SK-N-SH (cell line): ENCODE results near the gene INSYN2B. TPM values are rescaled to one million over a fixed set of nuclear protein-coding genes. Genes with fewer than 3 reads are reported as not detected.

ENCODE experiments used
- CTCF ChIA-PET: fragments of 300-600, 350-600 bp; formaldehyde crosslinking; extraction: SDS; loops from one replicate; lab custom pipeline; 2021; lab: Yijun Ruan, JAX
- POLR2A ChIA-PET: fragments of 350-600 bp; sonication (Branson Sonifier 250); formaldehyde crosslinking; extraction: SDS; loops from one replicate; lab custom pipeline; 2020; ENCODE audit warnings: antibody characterized with exemption, inconsistent platforms; lab: Yijun Ruan, JAX
- DNase-seq: peaks from one replicate; pipeline ENCODE4 v3.0.0; 2012
- H2AFZ ChIP-seq: fragments of 200-600 bp; sonication (generic); 2 replicates; pipeline ENCODE4 v1.8.1; 2016; ENCODE audit warnings: antibody characterized with exemption, mild to moderate bottlenecking, low read depth
- H3F3A ChIP-seq: fragments of 200-600 bp; sonication (generic); replicated peaks from 2 replicates; pipeline ENCODE3; 2016; ENCODE audit warnings: antibody characterized with exemption, mild to moderate bottlenecking; ENCODE audit not compliant: insufficient read depth
- H3K27ac ChIP-seq, 2 experiments: fragments of 200-500 bp in 1 of 2; fragments of 200-600 bp in 1 of 2; sonication (Bioruptor generic) in 1 of 2; sonication (generic), shearing (Covaris generic) in 1 of 2; 2 replicates each; pipeline versions ENCODE4 v1.5.1 to v1.6.1; 2014 to 2016; ENCODE audit warnings: low read depth in 2 of 2, inconsistent platforms in 1 of 2, low read length in 1 of 2, mild to moderate bottlenecking in 1 of 2, mixed read lengths in 1 of 2
- H3K27me3 ChIP-seq: fragments of 200-600 bp; sonication (generic), shearing (Covaris generic); 2 replicates; pipeline ENCODE4 v1.6.1; 2016; ENCODE audit warnings: mixed run types; ENCODE audit not compliant: insufficient read depth
- H3K36me3 ChIP-seq, 2 experiments: fragments of 200-500 bp in 1 of 2; fragments of 200-600 bp in 1 of 2; sonication (Bioruptor generic) in 1 of 2; sonication (generic) in 1 of 2; replicated peaks in 1 of 2; 2 replicates each; pipeline versions ENCODE3 to v1.5.1; 2014 to 2016; ENCODE audit warnings: low read length in 1 of 2, mild to moderate bottlenecking in 1 of 2; ENCODE audit not compliant: insufficient read depth in 2 of 2, control insufficient read depth in 1 of 2
- H3K4me1 ChIP-seq, 2 experiments: fragments of 200-500 bp in 1 of 2; fragments of 200-600 bp in 1 of 2; sonication (Bioruptor generic) in 1 of 2; sonication (generic), shearing (Covaris generic) in 1 of 2; 2 replicates each; pipeline versions ENCODE4 v1.5.1 to v1.6.1; 2014 to 2016; ENCODE audit warnings: low read depth in 1 of 2, low read length in 1 of 2, mixed run types in 1 of 2; ENCODE audit not compliant: insufficient read depth in 2 of 2, control insufficient read depth in 1 of 2
- H3K4me2 ChIP-seq: fragments of 200-600 bp; sonication (generic), shearing (Covaris generic); 2 replicates; pipeline ENCODE4 v1.6.1; 2017; ENCODE audit warnings: mixed run types
- H3K4me3 ChIP-seq, 2 experiments: fragments of 200-500 bp in 1 of 2; fragments of 200-600 bp in 1 of 2; sonication (Bioruptor generic) in 1 of 2; sonication (generic), shearing (Covaris generic) in 1 of 2; 2 replicates each; pipeline versions ENCODE4 v1.5.1 to v1.8.1; 2014 to 2016; ENCODE audit warnings: low read depth in 2 of 2, inconsistent platforms in 1 of 2, low read length in 1 of 2, mild to moderate bottlenecking in 1 of 2, mixed read lengths in 1 of 2, moderate library complexity in 1 of 2
- H3K79me2 ChIP-seq: fragments of 200-600 bp; sonication (generic); 2 replicates; pipeline ENCODE4 v1.8.1; 2017; ENCODE audit warnings: mild to moderate bottlenecking; ENCODE audit not compliant: insufficient read depth
- H3K9ac ChIP-seq: fragments of 200-600 bp; sonication (generic); 2 replicates; pipeline ENCODE4 v1.6.1; 2017; ENCODE audit warnings: mixed run types
- H3K9me2 ChIP-seq: fragments of 200-600 bp; sonication (generic); 2 replicates; pipeline ENCODE4 v1.6.1; 2017; ENCODE audit warnings: mixed run types
- H3K9me3 ChIP-seq: fragments of 200-600 bp; sonication (generic); 2 replicates; pipeline ENCODE4 v1.6.1; 2017; ENCODE audit warnings: mixed run types, mild to moderate bottlenecking, moderate library complexity
- H4K20me1 ChIP-seq: fragments of 200-600 bp; sonication (generic); 2 replicates; pipeline ENCODE4 v1.6.1; 2017; ENCODE audit warnings: mild to moderate bottlenecking, mixed run types; ENCODE audit not compliant: insufficient read depth
- CHD2 ChIP-seq: fragments of 150-350 bp; IDR thresholded peaks from 2 replicates; pipeline ENCODE4 v1.6.1; 2018; ENCODE audit warnings: low read length; ENCODE audit not compliant: partially characterized antibody
- FOSL2 ChIP-seq: IDR thresholded peaks from 2 replicates; pipeline ENCODE4 v1.4.0; 2012; ENCODE audit warnings: low read depth, mild to moderate bottlenecking, moderate library complexity, borderline replicate concordance
- MEF2A ChIP-seq: IDR thresholded peaks from 2 replicates; pipeline ENCODE4 v1.4.0; 2012; ENCODE audit warnings: low read depth, borderline replicate concordance
- PBX3 ChIP-seq: IDR thresholded peaks from 2 replicates; pipeline ENCODE4; 2012
- RAD21 ChIP-seq: IDR thresholded peaks from 2 replicates; pipeline ENCODE4 v1.6.1; 2012; ENCODE audit warnings: mild to moderate bottlenecking, low read length
- RCOR1 ChIP-seq: fragments of 150-350 bp; IDR thresholded peaks from 2 replicates; pipeline ENCODE4 v1.6.1; 2017; ENCODE audit warnings: antibody characterized with exemption, low read length
- REST ChIP-seq: IDR thresholded peaks from 2 replicates; pipeline ENCODE4 v1.6.1; 2012; ENCODE audit warnings: mild to moderate bottlenecking, low read depth, low read length, moderate library complexity
- SIN3A ChIP-seq: IDR thresholded peaks from 2 replicates; pipeline ENCODE4 v1.6.1; 2012; ENCODE audit warnings: low read depth, mild to moderate bottlenecking, low read length, moderate library complexity, borderline replicate concordance
- SMC3 ChIP-seq: IDR thresholded peaks from 2 replicates; pipeline ENCODE4 v1.6.1; 2012; ENCODE audit warnings: low read depth, low read length, improper control_type of control experiment
- TCF12 ChIP-seq: IDR thresholded peaks from 2 replicates; pipeline ENCODE4 v1.4.0; 2012
- USF1 ChIP-seq: IDR thresholded peaks from 2 replicates; pipeline ENCODE4 v1.4.0; 2012; ENCODE audit warnings: low read depth, borderline replicate concordance
- WGBS: methylation state at CpG from one replicate; pipeline ENCODE4 v1.1.6; 2017; ENCODE audit warnings: low lambda C conversion rate; 5-methylcytosine and 5-hydroxymethylcytosine counted together
- polyA plus RNA-seq, 3 experiments: library from polyadenylated mRNA; depleted of rRNA; stranded (reverse); fragments of >200 nt; gene quantifications; 2 replicates each; pipeline ENCODE4 v1.2.3, GENCODE V29; 2012

The INSYN2B gene
- polyA plus RNA-seq, 1 of the 3 experiments (the other 2 are of a cell fraction): 9.2 TPM

GRCh38 chr5:170028124-170028523, 47.8 kb upstream of the INSYN2B start:
- no peaks in the 10 kb centered on the region; a peak in 1 of 4 replicates for H3K4me1 ChIP-seq
- POLR2A ChIA-PET: no interaction called here

More at GRCh38 chr5:170028124-170028523, 47.8 kb upstream of the INSYN2B start:
- TF ChIP-seq SIN3A: no peak
- TF ChIP-seq PBX3: no peak
- no peak for TF ChIP-seq CHD2
- no peak for TF ChIP-seq RAD21
- no peak for TF ChIP-seq TCF12
- no peak for TF ChIP-seq SMC3
- no peak for TF ChIP-seq FOSL2
- TF ChIP-seq REST: no peak
- no peak for TF ChIP-seq RCOR1
- TF ChIP-seq USF1: no peak
- TF ChIP-seq MEF2A: no peak
- Histone ChIP-seq H2AFZ (no peak overlapping the region), H4K20me1 (no peaks in the 10 kb centered on the region), H3K9me2 (no peaks in the 10 kb centered on the region), H3K27ac (no peak overlapping the region), H3F3A (no peaks in the 10 kb centered on the region), H3K4me2 (no peak overlapping the region), H3K9me3 (no peaks in the 10 kb centered on the region), H3K27me3 (no peaks in the 10 kb centered on the region), H3K79me2 (no peaks in the 10 kb centered on the region), H3K4me3 (no peak overlapping the region), H3K9ac (no peak overlapping the region), H3K36me3 (no peaks in the 10 kb centered on the region)
- WGBS: 27% methylated on average over 2 of the region's 2 CpGs
- no peak for DNase-seq
- CTCF ChIA-PET: no interaction called here
